GM12875 (cell line): ENCODE results near the gene MYH15.
"Not testable (repeated sequence)": the region's sequence is repeated elsewhere in the genome, so short reads cannot be mapped to it uniquely, and the experiment has no call there.

Source experiments
- H3K4me3 ChIP-seq: one replicate; pipeline ENCODE4 v1.5.1; 2011; ENCODE audit warnings: low read depth, low read length, control low read depth
- TF ChIP-seq, protein P1 (sequence below): IDR thresholded peaks from 2 replicates; pipeline ENCODE4 v1.5.1; 2011; ENCODE audit warnings: low read depth, mild to moderate bottlenecking, control low read depth, inconsistent platforms, low read length, moderate library complexity, borderline replicate concordance; ENCODE audit not compliant: insufficient read depth

The MYH15 gene

DNA sequence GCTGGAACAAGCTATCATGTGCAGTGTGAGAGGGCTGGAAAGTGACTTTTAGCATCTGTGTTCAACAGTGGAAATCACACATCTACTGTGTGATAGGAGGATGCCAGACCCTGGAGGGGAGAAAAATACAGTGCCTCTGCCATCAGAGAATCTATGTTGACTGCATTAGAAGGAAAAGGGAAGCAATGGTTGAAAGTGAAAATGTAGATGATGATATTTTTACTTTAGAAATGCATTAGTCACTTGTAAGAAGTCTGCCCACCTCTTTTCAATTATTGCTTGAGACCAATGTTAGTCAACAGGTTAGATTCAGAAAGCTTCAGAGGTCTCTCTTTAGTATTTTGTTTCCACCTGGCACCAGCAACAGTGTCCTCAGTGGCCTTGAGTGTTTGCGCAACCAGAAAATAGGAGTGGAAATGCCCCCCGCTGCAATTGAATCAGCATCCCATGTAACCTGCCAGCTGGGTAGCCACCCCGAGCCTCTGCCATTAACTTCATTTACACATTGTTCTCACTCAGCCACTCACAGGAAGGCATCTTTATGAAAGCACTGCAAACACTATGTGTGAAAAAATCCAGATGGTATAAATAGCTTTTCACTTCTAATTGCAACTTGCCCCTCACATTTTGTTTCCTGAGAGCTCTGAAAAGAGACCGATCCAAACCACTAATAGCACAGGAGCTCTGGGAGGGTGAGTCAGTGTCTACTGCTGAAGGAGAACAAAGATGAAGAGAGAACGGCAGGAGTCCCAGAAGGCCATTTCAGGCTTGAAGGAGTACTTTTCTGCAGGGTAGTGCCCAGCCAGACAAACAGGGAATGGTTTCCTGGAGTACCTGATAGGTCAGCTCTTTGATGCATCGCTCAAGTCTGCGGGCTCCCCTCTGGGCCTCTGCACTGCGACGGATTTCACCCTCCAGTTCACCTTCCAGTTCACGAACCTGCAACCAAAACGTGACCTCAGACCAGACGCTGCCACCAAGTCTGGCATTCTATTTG lies 122.0 kb downstream of the MYH15 start:
- H3K4me3 ChIP-seq, result no peak overlapping the region
- TF ChIP-seq, protein P1, sequence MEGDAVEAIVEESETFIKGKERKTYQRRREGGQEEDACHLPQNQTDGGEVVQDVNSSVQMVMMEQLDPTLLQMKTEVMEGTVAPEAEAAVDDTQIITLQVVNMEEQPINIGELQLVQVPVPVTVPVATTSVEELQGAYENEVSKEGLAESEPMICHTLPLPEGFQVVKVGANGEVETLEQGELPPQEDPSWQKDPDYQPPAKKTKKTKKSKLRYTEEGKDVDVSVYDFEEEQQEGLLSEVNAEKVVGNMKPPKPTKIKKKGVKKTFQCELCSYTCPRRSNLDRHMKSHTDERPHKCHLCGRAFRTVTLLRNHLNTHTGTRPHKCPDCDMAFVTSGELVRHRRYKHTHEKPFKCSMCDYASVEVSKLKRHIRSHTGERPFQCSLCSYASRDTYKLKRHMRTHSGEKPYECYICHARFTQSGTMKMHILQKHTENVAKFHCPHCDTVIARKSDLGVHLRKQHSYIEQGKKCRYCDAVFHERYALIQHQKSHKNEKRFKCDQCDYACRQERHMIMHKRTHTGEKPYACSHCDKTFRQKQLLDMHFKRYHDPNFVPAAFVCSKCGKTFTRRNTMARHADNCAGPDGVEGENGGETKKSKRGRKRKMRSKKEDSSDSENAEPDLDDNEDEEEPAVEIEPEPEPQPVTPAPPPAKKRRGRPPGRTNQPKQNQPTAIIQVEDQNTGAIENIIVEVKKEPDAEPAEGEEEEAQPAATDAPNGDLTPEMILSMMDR, result no peak

DNA sequence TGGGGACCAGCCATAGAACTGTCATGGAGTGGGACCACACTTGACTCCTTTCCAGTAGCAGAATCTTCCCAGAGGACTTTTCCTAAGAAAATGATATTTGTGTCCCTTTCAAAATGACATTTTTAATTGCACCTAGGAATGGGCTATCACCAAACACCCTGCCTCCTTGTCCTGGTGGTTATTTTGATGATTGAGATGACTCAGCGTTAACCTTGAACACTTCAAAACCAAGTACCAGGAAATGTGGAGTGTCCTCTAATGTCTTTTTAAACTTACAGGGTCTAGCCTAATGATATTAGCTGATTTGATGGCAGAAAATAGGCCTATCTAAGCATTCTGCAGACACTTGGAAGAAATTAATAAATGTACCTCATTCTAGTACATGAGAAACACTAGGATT lies 123.3 kb downstream of the MYH15 start:
- no peak overlapping the region for H3K4me3 ChIP-seq
- TF ChIP-seq, protein P1, result no peak

DNA sequence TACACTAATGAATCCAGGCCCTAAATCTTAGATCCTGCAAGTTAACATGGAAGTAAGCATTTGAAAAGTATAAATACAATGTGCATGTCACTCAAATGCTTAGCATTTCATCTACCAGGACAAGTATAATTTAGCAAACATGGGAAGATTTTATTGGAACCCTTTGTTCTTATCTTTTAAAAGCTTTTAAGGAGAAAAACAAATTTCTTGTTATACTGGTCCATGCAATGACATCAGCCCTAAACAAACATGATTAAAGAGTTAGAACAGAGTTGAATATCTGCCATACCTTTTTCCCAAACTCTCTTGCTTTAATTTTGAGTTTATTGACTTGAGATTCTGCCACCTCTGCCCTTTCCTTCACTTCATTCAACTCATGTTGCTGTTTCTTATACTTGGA lies 127.1 kb downstream of the MYH15 start:
- TF ChIP-seq, protein P1, result no peak

DNA sequence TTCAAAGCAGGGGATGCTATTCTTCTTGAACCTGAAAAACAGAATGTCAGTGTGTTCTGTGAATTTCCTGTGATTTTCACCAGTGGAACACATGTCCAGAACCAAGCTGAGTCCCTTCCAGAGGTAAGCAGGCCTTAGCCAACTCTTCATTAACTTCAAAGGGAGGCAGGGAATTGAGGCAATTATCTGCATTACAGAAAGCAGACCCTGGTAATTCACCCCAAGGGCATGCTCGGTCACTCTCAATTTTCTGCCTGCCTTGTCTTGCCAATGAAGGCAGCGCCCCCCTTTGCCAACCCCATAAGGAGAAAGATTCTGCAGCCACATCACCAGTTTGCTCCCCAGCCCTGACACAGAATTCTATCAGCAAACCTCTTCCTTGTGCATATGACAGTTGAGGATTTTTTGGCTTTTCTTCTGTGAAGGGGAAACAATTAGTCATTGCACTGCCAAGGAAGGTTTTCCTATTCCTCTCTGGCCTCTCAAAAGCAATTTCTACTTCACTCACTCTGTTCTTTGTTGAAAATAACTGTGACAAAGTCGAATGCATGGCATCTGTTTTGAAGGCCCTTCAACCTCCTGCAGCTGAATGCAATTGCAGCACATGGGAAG lies 128.8 kb downstream of the MYH15 start:
- TF ChIP-seq, protein P1, result no peak
- H3K4me3 ChIP-seq, result no peak overlapping the region

More for the DNA sequence above, 127.1 kb downstream of the MYH15 start:
- H3K4me3 ChIP-seq, result no peak overlapping the region

DNA sequence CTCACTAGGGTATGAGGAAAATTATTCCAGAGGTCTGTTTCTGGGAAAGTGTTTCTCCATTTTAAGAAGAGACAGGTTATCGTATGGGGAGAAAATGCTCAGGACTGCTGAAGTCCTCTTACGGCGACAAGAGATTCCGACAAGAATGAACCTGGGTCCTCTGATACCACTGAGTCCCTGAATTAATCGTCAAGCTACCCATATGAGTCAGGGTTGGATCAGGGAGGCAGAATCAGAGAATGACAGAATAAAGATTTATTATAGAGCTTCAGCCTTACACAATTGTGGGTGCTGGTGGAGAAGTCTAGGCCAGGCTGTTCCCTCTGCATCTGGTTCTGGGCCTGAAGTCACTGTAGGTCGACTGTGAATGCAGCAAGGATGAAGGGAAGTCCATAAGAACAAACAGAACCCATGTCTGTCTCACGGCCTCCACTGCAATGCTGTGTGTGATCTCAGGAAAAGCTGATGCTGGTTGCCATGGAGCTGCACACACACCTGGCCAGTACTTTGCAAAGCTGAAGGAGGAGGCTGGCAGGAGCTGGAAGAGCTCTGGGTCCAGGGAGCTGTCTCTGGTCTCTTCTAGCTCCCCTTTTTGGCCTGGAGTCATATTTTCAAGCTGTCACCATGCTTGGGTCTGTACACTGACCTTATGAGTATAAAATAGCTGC lies 130.1 kb downstream of the MYH15 start:
- H3K4me3 ChIP-seq, result no peak overlapping the region
- TF ChIP-seq, protein P1, result no peak

DNA sequence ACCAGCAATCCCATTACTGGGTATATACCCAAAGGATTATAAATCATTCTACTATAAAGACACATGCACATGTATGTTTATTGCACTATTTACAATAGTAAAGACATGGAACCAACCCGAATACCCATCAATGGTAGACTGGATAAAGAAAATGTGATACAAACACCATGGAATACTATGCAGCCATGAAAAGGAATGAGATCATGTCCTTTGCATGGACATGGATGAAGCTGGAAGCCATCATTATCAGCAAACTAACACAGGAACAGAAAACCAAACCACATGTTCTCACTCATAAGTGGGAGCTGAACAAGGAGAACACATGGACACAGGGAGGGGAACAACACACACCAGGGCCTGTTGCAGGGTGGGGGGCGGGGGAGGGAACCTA lies 131.4 kb downstream of the MYH15 start:
- H3K4me3 ChIP-seq, result not testable (repeated sequence)

DNA sequence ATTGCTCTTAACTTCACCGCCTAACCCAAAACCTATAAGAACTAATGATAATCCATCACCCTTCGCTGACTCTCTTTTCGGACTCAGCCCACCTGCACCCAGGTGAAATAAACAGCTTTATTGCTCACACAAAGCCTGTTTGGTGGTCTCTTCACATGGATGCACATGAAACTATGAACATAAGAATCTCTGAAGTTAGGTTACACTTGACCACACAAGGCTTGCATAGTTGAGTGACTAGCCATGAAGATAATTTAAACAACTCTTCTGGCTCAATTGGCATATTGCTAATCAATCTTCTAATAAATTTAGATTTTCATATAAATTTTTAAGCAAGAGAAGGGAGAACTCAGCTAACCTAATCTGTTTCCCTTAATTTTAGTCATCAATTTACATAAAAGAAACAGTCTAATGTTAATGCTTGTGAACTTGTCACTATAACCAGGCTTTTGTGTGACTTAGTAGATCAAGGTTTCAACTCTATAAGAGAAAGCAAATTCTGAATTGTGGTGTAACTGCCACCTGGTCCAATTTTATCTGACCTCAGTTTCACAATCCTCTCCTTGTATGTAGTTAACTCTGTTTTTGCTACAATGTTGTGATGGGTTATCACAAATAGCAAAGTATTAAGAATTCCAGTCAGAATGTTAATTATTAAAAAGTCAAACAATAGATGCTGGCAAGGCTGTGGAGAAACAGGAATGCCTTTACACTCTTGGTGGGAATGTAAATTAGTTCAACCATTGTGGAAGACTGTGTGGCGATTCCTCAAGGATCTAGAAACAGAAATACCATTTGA lies 132.0 kb downstream of the MYH15 start:
- H3K4me3 ChIP-seq, result no peak overlapping the region
- TF ChIP-seq, protein P1, result no peak
